Right lobe of liver (tissue), 6 donors: ENCODE measurements around the gene PNPLA7. TPM values are rescaled to one million over a fixed set of nuclear protein-coding genes. Genes with fewer than 3 reads are reported as not detected.

ENCODE experiments used
- ATAC-seq, 4 donors: fragments of 200-7000 bp; cut with Tn5 transposase; one replicate each; pipeline ENCODE4 v1.9.1; 2020; ENCODE audit warnings: mild to moderate bottlenecking in 4 of 4, moderate library complexity in 4 of 4
- DNase-seq, 3 donors: peaks; one replicate each; pipeline ENCODE4 v3.0.0-alpha.2; 2020
- H3K27ac ChIP-seq, 3 donors: fragments of 200-600 bp; one replicate each; pipeline ENCODE4 v1.8.0; 2022
- H3K27me3 ChIP-seq, 2 donors: fragments of 200-600 bp; one replicate each; pipeline ENCODE4 v1.8.0; 2022
- H3K36me3 ChIP-seq, 4 donors: fragments of 200-600 bp; sonication (generic) in 1 of 4; one replicate each; pipeline versions ENCODE4 v1.5.1 to v1.8.0; 2017 to 2022; ENCODE audit warnings: control low read depth in 1 of 4
- H3K4me1 ChIP-seq, 4 donors: fragments of 200-600 bp; sonication (generic) in 1 of 4; one replicate each; pipeline versions ENCODE4 v1.5.1 to v1.8.0; 2017 to 2022; ENCODE audit warnings: control low read depth in 1 of 4
- H3K4me3 ChIP-seq, 3 donors: fragments of 200-600 bp; one replicate each; pipeline ENCODE4 v1.8.0; 2022
- H3K9me3 ChIP-seq, 4 donors: fragments of 200-600 bp; sonication (generic) in 1 of 4; one replicate each; pipeline versions ENCODE4 v1.5.1 to v1.8.0; 2017 to 2022; ENCODE audit warnings: control low read depth in 1 of 4
- POLR2A ChIP-seq: fragments of 450-650 bp; IDR thresholded peaks from one replicate; pipeline ENCODE4 v1.6.1; 2017; ENCODE audit warnings: antibody characterized with exemption, mild to moderate bottlenecking
- WGBS: methylation state at CpG from one replicate; pipeline ENCODE4 v1.1.6; 2018; ENCODE audit warnings: low coverage, low lambda C conversion rate; ENCODE audit not compliant: insufficient coverage; ENCODE audit errors: missing lambda C conversion rate; 5-methylcytosine and 5-hydroxymethylcytosine counted together
- intact Hi-C, 2 donors: fragments of 100-400 bp; cut with DNase I; formaldehyde crosslinking; loops; one replicate each; pipeline versions ENCODE4 v1.11.2 to v1.14.1; 2022
- total RNA-seq, 6 experiments: library from RNA; depleted of rRNA in 2 of 6; stranded (reverse); fragments of >200 nt in 2 of 6; fragmentation: NEBNext Ultra II Directional in 3 of 6; extraction: Animal tissue kit (Norgen Biotek cat#: 25700) in 3 of 6; gene quantifications; one replicate each; pipeline versions ENCODE4 v1.1.0 to v1.2.4, GENCODE V29; 2016 to 2023
- TF ChIP-seq, protein P1 (sequence below), 4 donors: fragments of 200-600 bp in 3 of 4; fragments of 450-650 bp in 1 of 4; IDR thresholded peaks; one replicate each; pipeline versions ENCODE4 v1.5.1 to v1.8.0; 2016 to 2022; ENCODE audit warnings: antibody characterized with exemption in 4 of 4, mild to moderate bottlenecking in 2 of 4
- donor health status: DM: no; HTN: yes; CAD: no.
- donor health status: DM: no; HTN: no; CAD: no.
- donor health status: DM: no; HTN: no; CAD: no.
- donor health status: DM: no; HTN: yes; CAD: no.
- donor health status: DM: no; HTN: yes; CAD: no.

The PNPLA7 gene
- total RNA-seq, 6 experiments from 2014 or later = 3.9 to 15.6 (median 7.4) TPM

DNA sequence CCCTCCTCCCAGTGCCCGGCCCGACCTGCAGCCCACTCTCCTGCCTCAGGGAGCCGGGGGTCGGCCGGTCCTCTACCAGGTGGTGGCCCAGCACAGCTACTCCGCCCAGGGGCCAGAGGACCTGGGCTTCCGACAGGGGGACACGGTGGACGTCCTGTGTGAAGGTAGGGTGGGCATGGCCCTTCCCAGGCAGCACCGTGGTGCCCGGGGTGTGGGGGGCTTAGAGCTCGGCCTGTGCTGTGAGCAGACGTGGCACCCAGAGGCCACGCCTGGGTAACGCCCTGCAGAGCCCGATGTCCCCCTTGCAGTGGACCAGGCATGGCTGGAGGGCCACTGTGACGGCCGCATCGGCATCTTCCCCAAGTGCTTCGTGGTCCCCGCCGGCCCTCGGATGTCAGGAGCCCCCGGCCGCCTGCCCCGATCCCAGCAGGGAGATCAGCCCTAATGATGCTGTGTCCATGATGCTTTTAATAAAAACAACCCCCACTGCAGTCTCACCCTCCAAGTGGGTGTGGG, 116.2 kb downstream of the PNPLA7 start:
- no peak overlapping the region for H3K27ac ChIP-seq
- no peak for TF ChIP-seq POLR2A
- TF ChIP-seq, protein P1, sequence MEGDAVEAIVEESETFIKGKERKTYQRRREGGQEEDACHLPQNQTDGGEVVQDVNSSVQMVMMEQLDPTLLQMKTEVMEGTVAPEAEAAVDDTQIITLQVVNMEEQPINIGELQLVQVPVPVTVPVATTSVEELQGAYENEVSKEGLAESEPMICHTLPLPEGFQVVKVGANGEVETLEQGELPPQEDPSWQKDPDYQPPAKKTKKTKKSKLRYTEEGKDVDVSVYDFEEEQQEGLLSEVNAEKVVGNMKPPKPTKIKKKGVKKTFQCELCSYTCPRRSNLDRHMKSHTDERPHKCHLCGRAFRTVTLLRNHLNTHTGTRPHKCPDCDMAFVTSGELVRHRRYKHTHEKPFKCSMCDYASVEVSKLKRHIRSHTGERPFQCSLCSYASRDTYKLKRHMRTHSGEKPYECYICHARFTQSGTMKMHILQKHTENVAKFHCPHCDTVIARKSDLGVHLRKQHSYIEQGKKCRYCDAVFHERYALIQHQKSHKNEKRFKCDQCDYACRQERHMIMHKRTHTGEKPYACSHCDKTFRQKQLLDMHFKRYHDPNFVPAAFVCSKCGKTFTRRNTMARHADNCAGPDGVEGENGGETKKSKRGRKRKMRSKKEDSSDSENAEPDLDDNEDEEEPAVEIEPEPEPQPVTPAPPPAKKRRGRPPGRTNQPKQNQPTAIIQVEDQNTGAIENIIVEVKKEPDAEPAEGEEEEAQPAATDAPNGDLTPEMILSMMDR (IDR thresholded peaks at IDR 0.05) = no peak
- DNase-seq (peak in 2 of 3 donors; percentile 21 to 54), ATAC-seq (no peak)
- no peaks in the 10 kb centered on the region for H3K27me3 ChIP-seq
- H3K4me1 ChIP-seq = no peaks in the 10 kb centered on the region
- intact Hi-C loops = no loop called here
- no peaks in the 10 kb centered on the region for H3K36me3 ChIP-seq
- no peak overlapping the region for H3K4me3 ChIP-seq
- no peaks in the 10 kb centered on the region for H3K9me3 ChIP-seq
- WGBS = no CpG with 5 or more reads among the region's 26 CpGs

DNA sequence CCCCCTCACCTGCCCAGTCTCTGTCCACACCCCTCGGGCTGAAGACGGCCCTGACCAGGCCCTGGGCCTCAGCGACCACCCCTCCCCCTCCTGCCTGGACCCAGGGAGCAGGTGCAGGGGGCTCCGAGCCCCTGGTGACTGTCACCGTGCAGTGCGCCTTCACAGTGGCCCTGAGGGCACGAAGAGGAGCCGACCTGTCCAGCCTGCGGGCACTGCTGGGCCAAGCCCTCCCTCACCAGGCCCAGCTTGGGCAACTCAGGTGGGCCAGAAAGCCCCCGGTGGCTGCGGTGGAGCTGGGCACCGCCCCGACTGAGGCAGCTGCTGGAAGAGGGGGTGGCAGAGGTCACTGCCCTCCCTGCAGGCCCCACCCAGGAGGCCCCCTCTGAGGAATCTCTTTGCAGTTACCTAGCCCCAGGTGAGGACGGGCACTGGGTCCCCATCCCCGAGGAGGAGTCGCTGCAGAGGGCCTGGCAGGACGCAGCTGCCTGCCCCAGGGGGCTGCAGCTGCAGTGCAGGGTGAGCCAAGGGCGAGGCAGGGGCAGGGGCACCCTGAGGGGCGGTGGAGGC, 116.8 kb downstream of the PNPLA7 start:
- TF ChIP-seq POLR2A = no peak
- TF ChIP-seq, protein P1 (IDR thresholded peaks at IDR 0.05) = no peak
- Histone ChIP-seq H3K27me3 (no peaks in the 10 kb centered on the region), H3K4me1 (no peaks in the 10 kb centered on the region), H3K27ac (no peak overlapping the region), H3K9me3 (no peaks in the 10 kb centered on the region), H3K4me3 (no peak overlapping the region), H3K36me3 (no peaks in the 10 kb centered on the region)
- ATAC-seq (no peak), DNase-seq (peak in 2 of 3 donors; percentile 14 to 45)
- intact Hi-C loops = no loop called here
- no CpG with 5 or more reads among the region's 19 CpGs for WGBS

DNA sequence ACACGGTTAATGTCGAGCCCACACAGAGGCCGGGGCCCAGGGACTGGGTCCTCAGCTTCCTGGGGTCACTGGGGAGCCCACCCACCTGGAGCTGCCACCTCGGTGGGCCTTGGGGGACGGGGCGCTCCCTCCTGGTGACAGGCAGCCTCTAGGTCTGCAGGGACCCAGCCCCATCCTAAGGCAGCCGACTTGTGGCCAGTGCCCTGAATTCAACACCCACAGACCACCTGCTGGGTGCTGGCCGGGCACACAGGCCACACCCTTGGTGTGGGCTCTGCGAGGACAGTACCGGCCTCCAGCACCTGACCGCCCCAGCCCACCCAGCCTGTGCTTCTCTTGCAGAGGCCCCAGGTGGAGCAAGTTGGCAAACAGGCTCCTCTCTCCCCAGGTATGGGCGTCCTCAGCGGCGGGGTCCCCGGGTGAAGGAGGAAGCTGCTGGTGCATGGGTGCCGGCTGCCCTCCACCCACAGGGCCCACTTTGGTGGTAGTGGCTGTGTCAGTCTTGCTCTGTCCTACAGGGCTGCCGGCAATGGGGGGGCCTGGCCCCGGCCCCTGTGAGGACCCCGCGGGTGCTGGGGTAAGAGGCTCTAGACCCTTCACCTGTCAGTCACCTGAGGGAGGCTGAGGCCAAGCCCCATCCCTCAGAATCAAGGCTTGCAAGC, 117.4 kb downstream of the PNPLA7 start:
- H3K9me3 ChIP-seq = no peaks in the 10 kb centered on the region
- H3K27ac ChIP-seq = no peak overlapping the region
- no peaks in the 10 kb centered on the region for H3K36me3 ChIP-seq
- no peaks in the 10 kb centered on the region for H3K27me3 ChIP-seq
- WGBS = 70% methylated on average over 2 of the region's 20 CpGs
- no peak overlapping the region for H3K4me3 ChIP-seq
- DNase-seq (peak in 2 of 3 donors; percentile 18 to 51), ATAC-seq (no peak)
- TF ChIP-seq, protein P1 (IDR thresholded peaks at IDR 0.05) = no peak
- TF ChIP-seq POLR2A = no peak
- intact Hi-C loops = no loop called here
- H3K4me1 ChIP-seq = no peaks in the 10 kb centered on the region

DNA sequence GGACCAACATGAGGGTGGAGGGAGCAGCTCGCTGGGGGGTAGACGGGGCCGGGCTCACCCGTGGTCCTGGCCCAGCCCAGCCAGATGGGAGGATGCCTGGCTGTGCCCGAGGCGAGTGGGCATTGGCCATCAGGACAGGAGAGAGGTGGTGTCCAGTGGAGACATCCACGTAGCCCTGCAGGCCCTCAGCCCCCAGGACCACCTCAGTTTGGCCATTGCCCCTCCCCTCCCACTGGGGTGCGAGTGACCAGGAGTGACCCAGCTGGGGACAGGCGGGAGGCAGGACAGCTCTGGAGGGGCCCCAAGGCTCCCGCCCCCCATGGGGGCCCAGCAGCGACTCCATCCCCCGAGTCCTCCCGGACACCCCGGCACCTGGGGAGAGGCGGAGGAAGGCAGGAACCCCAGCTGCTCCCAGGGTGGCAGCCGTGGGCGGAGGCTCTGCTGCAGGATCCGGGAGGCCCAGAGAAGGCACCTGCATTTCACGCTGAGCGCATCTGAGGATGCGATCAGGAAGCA, 118.7 kb downstream of the PNPLA7 start:
- H3K4me1 ChIP-seq = no peaks in the 10 kb centered on the region
- ATAC-seq = no peak
- TF ChIP-seq, protein P1 (IDR thresholded peaks at IDR 0.05) = no peak
- no peaks in the 10 kb centered on the region for H3K36me3 ChIP-seq
- no peak overlapping the region for H3K27ac ChIP-seq
- H3K4me3 ChIP-seq = no peak overlapping the region
- H3K9me3 ChIP-seq = no peaks in the 10 kb centered on the region
- DNase-seq = peak in 2 of 3 donors; percentile 12 to 52
- whole genome bisulfite sequencing = 87% methylated on average over 3 of the region's 21 CpGs
- H3K27me3 ChIP-seq = no peaks in the 10 kb centered on the region
- intact Hi-C loops = no loop called here
